HEK293 (cell line): ENCODE data around the gene U2SURP.

Source experiments
- CTCF ChIA-PET: fragments of 350-600 bp; formaldehyde crosslinking; extraction: SDS; loops from one replicate; lab custom pipeline; 2021; ENCODE audit warnings: antibody characterized with exemption; lab: Yijun Ruan, JAX
- POLR2A ChIA-PET: fragments of 300-600 bp; formaldehyde crosslinking; extraction: SDS; loops from one replicate; lab custom pipeline; 2020; ENCODE audit warnings: antibody characterized with exemption, inconsistent platforms; lab: Yijun Ruan, JAX
- H3K27ac ChIP-seq: fragments of 200-500 bp; sonication (Bioruptor generic); 2 replicates; pipeline ENCODE4 v1.5.1; 2014; ENCODE audit warnings: low read depth, low read length, control low read depth, inconsistent platforms; ENCODE audit errors: extremely low read depth
- H3K36me3 ChIP-seq, 2 experiments: fragments of 200-500 bp in 1 of 2; sonication (Bioruptor generic) in 1 of 2; 1 replicate in 1 of 2; 2 replicates in 1 of 2; pipeline ENCODE4 v1.5.1; 2014 to 2017; ENCODE audit warnings: inconsistent platforms in 2 of 2, low read length in 2 of 2; ENCODE audit not compliant: control insufficient read depth in 2 of 2, insufficient read depth in 1 of 2
- H3K4me1 ChIP-seq: fragments of 200-500 bp; sonication (Bioruptor generic); 2 replicates; pipeline ENCODE4 v1.5.1; 2014; ENCODE audit warnings: mild to moderate bottlenecking, low read length, inconsistent platforms; ENCODE audit not compliant: control insufficient read depth, insufficient read depth
- H3K4me3 ChIP-seq: 2 replicates; pipeline ENCODE4 v1.5.1; 2011; ENCODE audit warnings: low read depth, mild to moderate bottlenecking, control low read depth, low read length, moderate library complexity
- H3K9me3 ChIP-seq: fragments of 200-500 bp; sonication (Bioruptor generic); 2 replicates; pipeline ENCODE4 v1.5.1; 2014; ENCODE audit warnings: low read depth, low read length, inconsistent platforms; ENCODE audit not compliant: control insufficient read depth, insufficient read depth
- BCL11A ChIP-seq: fragments of 450-650 bp; formaldehyde crosslinking; IDR thresholded peaks from 2 replicates; pipeline ENCODE4 v1.5.1; 2016; ENCODE audit warnings: low read depth, missing biosample characterization, missing genetic modification characterization
- GLIS2 ChIP-seq: fragments of 450-650 bp; formaldehyde crosslinking; IDR thresholded peaks from 2 replicates; pipeline ENCODE4 v1.5.1; 2016; ENCODE audit warnings: missing biosample characterization, missing genetic modification characterization
- HOXD13 ChIP-seq: sonication (generic); formaldehyde crosslinking; IDR thresholded peaks from 2 replicates; pipeline ENCODE4 v1.8.0; 2022; ENCODE audit warnings: missing genetic modification reagents, borderline replicate concordance
- KLF17 ChIP-seq: fragments of 450-650 bp; formaldehyde crosslinking; IDR thresholded peaks from 2 replicates; pipeline ENCODE4 v1.5.1; 2016; ENCODE audit warnings: missing biosample characterization, missing genetic modification characterization
- MEIS1 ChIP-seq: sonication (generic); formaldehyde crosslinking; IDR thresholded peaks from 2 replicates; pipeline ENCODE4 v1.8.1; 2022; ENCODE audit warnings: missing genetic modification reagents, mild to moderate bottlenecking, borderline replicate concordance
- ZBTB21 ChIP-seq: fragments of 450-650 bp; formaldehyde crosslinking; IDR thresholded peaks from 2 replicates; pipeline ENCODE4 v1.5.1; 2017; ENCODE audit warnings: missing biosample characterization, missing genetic modification characterization
- ZFHX2 ChIP-seq: fragments of 450-650 bp; formaldehyde crosslinking; conservative IDR thresholded peaks from 2 replicates; pipeline ENCODE4 v1.5.1; 2016; ENCODE audit warnings: missing biosample characterization, missing genetic modification characterization
- ZFP69B ChIP-seq: fragments of 450-650 bp; formaldehyde crosslinking; IDR thresholded peaks from 2 replicates; pipeline ENCODE4 v1.5.1; 2016; ENCODE audit warnings: missing biosample characterization, missing genetic modification characterization
- ZNF184 ChIP-seq: fragments of 450-650 bp; IDR thresholded peaks from 2 replicates; pipeline ENCODE4 v1.5.1; 2018; ENCODE audit warnings: missing biosample characterization, mild to moderate bottlenecking, missing genetic modification characterization
- ZNF211 ChIP-seq: fragments of 450-650 bp; formaldehyde crosslinking; IDR thresholded peaks from 2 replicates; pipeline ENCODE4 v1.5.1; 2016; ENCODE audit warnings: low read depth, missing biosample characterization, missing genetic modification characterization
- ZNF37A ChIP-seq: fragments of 450-650 bp; IDR thresholded peaks from 2 replicates; pipeline ENCODE4 v1.5.1; 2018; ENCODE audit warnings: missing biosample characterization, missing genetic modification characterization
- ZNF473 ChIP-seq: fragments of 450-650 bp; formaldehyde crosslinking; IDR thresholded peaks from 2 replicates; pipeline ENCODE4 v1.5.1; 2017; ENCODE audit warnings: missing biosample characterization, missing genetic modification characterization
- TF ChIP-seq, protein P1 (sequence below): fragments of 450-650 bp; formaldehyde crosslinking; conservative IDR thresholded peaks from 2 replicates; pipeline ENCODE4 v1.5.1; 2016; ENCODE audit warnings: low read depth, missing biosample characterization, missing genetic modification characterization
- TF ChIP-seq, protein P2 (sequence below): fragments of 450-650 bp; formaldehyde crosslinking; IDR thresholded peaks from 2 replicates; pipeline ENCODE4 v1.5.1; 2016; ENCODE audit warnings: missing biosample characterization, missing genetic modification characterization, low read depth
- TF ChIP-seq, protein P3 (sequence below): fragments of 450-650 bp; formaldehyde crosslinking; conservative IDR thresholded peaks from 2 replicates; pipeline ENCODE4 v1.5.1; 2016; ENCODE audit warnings: low read depth, missing biosample characterization, missing genetic modification characterization

Gene U2SURP

DNA sequence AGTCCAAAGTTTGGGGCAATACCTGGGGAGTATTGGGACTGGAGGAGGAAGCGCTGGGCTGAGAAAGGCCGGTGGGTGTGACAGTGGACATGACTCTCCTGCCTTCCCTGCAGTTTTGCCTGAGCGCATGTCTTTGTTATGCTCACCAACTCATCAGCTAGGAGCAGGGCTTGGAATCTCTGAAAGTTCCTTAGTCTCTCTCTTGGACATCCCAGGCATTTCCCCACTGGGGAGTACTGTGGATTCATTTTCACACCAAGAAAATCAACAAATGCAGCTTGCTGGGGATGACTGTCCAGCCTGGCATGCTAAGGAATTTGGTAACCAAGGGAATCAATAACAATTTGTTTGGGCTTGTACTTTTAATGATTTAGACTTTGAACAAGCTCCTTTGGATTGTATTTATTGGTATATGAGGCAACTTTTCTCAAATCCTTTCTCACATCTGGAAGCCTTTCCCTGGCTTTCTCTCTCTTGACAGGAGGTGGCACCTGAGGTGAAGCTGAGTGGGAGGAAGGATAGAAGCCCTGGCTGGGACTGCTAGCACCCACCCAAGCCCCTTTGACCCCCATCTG, 69.7 kb downstream of the U2SURP start:
- TF ChIP-seq ZNF184 (tag by site-specific recombination) (no peak), ZNF211 (no peak), ZBTB21 (tag by site-specific recombination) (no peak), KLF17 (tag by site-specific recombination) (no peak), ZNF37A (tag by site-specific recombination) (no peak), ZFP69B (no peak), GLIS2 (tag by site-specific recombination) (no peak), BCL11A (tag by site-specific recombination) (no peak), ZFHX2 (tag by site-specific recombination) (no peak), MEIS1 (CRISPR knock-in tag) (no peak), ZNF473 (tag by site-specific recombination) (no peak), HOXD13 (CRISPR knock-in tag) (no peak)
- TF ChIP-seq, protein P1, sequence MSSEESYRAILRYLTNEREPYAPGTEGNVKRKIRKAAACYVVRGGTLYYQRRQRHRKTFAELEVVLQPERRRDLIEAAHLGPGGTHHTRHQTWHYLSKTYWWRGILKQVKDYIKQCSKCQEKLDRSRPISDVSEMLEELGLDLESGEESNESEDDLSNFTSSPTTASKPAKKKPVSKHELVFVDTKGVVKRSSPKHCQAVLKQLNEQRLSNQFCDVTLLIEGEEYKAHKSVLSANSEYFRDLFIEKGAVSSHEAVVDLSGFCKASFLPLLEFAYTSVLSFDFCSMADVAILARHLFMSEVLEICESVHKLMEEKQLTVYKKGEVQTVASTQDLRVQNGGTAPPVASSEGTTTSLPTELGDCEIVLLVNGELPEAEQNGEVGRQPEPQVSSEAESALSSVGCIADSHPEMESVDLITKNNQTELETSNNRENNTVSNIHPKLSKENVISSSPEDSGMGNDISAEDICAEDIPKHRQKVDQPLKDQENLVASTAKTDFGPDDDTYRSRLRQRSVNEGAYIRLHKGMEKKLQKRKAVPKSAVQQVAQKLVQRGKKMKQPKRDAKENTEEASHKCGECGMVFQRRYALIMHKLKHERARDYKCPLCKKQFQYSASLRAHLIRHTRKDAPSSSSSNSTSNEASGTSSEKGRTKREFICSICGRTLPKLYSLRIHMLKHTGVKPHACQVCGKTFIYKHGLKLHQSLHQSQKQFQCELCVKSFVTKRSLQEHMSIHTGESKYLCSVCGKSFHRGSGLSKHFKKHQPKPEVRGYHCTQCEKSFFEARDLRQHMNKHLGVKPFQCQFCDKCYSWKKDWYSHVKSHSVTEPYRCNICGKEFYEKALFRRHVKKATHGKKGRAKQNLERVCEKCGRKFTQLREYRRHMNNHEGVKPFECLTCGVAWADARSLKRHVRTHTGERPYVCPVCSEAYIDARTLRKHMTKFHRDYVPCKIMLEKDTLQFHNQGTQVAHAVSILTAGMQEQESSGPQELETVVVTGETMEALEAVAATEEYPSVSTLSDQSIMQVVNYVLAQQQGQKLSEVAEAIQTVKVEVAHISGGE (tag by site-specific recombination): no peak
- TF ChIP-seq, protein P2, sequence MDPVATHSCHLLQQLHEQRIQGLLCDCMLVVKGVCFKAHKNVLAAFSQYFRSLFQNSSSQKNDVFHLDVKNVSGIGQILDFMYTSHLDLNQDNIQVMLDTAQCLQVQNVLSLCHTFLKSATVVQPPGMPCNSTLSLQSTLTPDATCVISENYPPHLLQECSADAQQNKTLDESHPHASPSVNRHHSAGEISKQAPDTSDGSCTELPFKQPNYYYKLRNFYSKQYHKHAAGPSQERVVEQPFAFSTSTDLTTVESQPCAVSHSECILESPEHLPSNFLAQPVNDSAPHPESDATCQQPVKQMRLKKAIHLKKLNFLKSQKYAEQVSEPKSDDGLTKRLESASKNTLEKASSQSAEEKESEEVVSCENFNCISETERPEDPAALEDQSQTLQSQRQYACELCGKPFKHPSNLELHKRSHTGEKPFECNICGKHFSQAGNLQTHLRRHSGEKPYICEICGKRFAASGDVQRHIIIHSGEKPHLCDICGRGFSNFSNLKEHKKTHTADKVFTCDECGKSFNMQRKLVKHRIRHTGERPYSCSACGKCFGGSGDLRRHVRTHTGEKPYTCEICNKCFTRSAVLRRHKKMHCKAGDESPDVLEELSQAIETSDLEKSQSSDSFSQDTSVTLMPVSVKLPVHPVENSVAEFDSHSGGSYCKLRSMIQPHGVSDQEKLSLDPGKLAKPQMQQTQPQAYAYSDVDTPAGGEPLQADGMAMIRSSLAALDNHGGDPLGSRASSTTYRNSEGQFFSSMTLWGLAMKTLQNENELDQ (tag by site-specific recombination): no peak
- TF ChIP-seq, protein P3, sequence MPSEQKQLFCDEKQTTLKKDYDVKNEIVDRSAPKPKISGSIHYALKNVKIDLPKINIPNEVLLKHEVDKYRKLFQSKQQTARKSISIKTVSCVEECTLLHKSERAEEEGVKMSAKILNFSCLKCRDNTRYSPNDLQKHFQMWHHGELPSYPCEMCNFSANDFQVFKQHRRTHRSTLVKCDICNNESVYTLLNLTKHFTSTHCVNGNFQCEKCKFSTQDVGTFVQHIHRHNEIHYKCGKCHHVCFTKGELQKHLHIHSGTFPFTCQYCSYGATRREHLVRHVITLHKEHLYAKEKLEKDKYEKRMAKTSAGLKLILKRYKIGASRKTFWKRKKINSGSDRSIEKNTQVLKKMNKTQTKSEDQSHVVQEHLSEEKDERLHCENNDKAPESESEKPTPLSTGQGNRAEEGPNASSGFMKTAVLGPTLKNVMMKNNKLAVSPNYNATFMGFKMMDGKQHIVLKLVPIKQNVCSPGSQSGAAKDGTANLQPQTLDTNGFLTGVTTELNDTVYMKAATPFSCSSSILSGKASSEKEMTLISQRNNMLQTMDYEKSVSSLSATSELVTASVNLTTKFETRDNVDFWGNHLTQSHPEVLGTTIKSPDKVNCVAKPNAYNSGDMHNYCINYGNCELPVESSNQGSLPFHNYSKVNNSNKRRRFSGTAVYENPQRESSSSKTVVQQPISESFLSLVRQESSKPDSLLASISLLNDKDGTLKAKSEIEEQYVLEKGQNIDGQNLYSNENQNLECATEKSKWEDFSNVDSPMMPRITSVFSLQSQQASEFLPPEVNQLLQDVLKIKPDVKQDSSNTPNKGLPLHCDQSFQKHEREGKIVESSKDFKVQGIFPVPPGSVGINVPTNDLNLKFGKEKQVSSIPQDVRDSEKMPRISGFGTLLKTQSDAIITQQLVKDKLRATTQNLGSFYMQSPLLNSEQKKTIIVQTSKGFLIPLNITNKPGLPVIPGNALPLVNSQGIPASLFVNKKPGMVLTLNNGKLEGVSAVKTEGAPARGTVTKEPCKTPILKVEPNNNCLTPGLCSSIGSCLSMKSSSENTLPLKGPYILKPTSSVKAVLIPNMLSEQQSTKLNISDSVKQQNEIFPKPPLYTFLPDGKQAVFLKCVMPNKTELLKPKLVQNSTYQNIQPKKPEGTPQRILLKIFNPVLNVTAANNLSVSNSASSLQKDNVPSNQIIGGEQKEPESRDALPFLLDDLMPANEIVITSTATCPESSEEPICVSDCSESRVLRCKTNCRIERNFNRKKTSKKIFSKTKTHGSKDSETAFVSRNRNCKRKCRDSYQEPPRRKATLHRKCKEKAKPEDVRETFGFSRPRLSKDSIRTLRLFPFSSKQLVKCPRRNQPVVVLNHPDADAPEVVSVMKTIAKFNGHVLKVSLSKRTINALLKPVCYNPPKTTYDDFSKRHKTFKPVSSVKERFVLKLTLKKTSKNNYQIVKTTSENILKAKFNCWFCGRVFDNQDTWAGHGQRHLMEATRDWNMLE (tag by site-specific recombination): no peak
- H3K4me1 ChIP-seq: no peaks in the 10 kb centered on the region
- H3K4me3 ChIP-seq: no peak overlapping the region
- no peak overlapping the region for H3K27ac ChIP-seq
- CTCF ChIA-PET: no interaction called here
- no peaks in the 10 kb centered on the region for H3K36me3 ChIP-seq
- no peaks in the 10 kb centered on the region for H3K9me3 ChIP-seq
- POLR2A ChIA-PET: interaction anchor here (0.5 kb wide), 1 partner anchor 39 kb away, joined by 3 read pairs; no protein-coding TSS in a partner anchor
